GM21447 (cell line): Measurements from ENCODE around the gene FAM184A.
"Not testable (repeated sequence)": the region's sequence is repeated elsewhere in the genome, so short reads cannot be mapped to it uniquely, and the experiment has no call there.

Experiments
- ATAC-seq: cut with Tn5 transposase; IDR thresholded peaks from one replicate; pipeline ENCODE4 v1.9.1; 2021; ENCODE audit not compliant: unreplicated experiment

Gene FAM184A

GRCh38 chr6:119020597-119021561 lies 57.6 kb downstream of the FAM184A start:
- no peak for ATAC-seq

- not testable (repeated sequence) for ATAC-seq
Measured at GRCh38 chr6:119015165-119015564, 63.3 kb downstream of the FAM184A start.

- no peak for ATAC-seq
Measured at GRCh38 chr6:119012521-119012920, 65.9 kb downstream of the FAM184A start.

- ATAC-seq = not testable (repeated sequence)
Measured at GRCh38 chr6:119009266-119009665, 69.2 kb downstream of the FAM184A start.

GRCh38 chr6:119006974-119007373 lies 71.5 kb downstream of the FAM184A start:
- no peak for ATAC-seq

- no peak for ATAC-seq
Measured at GRCh38 chr6:119002069-119002468, 76.4 kb downstream of the FAM184A start.

DNA sequence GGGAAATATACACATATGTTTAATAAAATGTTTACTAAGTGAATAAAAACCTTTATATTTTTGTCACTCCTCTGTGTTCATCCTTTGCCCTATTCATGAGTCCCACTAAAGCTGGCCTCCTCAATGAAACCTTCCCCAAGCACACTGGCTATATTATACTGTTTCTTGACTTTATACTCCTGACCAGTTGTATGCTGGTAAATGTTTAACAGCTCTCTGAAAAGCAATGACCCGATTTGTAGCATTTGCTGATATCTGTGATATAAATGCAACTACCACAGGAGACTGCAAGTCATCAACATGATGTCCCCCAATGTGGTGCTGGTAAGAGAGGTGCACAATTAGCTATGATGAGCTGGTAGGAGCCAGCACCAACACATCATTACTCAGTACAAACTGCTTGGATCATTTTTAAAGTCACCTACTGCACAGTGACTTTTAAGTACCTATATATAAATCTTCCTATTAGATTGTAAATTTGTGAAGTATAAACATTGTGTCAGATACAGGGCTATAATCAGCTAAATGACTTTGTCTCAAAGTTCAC lies 78.9 kb downstream of the FAM184A start:
- no peak for ATAC-seq

DNA sequence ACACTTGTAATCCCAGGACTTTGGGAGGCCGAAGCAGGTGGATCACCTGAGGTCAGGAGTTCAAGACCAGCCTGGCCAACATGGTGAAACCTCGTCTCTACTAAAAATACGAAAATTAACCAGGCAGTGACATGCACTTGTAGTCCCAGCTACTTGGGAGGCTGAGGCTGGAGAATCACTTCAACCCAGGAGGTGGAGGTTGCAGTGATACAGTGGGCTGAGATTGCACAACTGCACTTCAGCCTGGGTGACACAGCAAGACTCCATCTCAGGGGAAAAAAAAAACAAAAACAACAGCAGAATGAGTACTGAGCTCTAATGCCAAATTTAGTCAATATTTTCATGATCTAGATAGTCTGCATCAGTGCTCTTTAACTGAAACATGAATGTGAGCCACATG lies 81.0 kb downstream of the FAM184A start:
- not testable (repeated sequence) for ATAC-seq

DNA sequence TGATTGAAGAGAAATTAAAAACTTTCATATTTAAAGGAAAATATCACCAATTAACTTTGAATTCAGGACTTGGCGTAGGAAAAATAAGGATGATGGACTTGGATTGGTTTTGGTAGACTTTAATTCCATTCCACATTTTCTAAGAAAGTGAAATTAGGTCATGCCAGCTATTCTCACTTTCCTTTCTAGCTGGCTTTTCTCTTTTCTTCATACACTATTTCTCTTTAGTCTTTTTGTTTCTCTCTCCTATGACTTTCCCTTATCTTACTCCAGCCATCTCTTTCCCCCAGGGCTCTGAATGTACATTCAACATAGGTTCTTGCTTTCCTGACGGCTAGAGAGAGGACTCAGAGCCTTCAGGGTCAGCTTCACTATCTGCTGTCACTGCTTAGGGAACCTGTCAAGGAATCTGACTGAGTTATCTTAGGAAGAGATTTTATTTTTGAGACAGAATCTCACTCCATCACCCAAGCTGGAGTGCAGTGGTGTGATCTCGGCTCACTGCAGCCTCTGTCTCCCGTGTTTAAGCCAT lies 82.1 kb downstream of the FAM184A start:
- no peak for ATAC-seq

- no peak for ATAC-seq
Measured at GRCh38 chr6:118993803-118994251, 84.6 kb downstream of the FAM184A start.

- ATAC-seq = no peak
Measured at GRCh38 chr6:118993358-118993757, 85.1 kb downstream of the FAM184A start.

- ATAC-seq = no peak
Measured at GRCh38 chr6:118992186-118992795, 86.2 kb downstream of the FAM184A start.

GRCh38 chr6:118986312-118986711 lies 92.2 kb downstream of the FAM184A start:
- no peak for ATAC-seq

DNA sequence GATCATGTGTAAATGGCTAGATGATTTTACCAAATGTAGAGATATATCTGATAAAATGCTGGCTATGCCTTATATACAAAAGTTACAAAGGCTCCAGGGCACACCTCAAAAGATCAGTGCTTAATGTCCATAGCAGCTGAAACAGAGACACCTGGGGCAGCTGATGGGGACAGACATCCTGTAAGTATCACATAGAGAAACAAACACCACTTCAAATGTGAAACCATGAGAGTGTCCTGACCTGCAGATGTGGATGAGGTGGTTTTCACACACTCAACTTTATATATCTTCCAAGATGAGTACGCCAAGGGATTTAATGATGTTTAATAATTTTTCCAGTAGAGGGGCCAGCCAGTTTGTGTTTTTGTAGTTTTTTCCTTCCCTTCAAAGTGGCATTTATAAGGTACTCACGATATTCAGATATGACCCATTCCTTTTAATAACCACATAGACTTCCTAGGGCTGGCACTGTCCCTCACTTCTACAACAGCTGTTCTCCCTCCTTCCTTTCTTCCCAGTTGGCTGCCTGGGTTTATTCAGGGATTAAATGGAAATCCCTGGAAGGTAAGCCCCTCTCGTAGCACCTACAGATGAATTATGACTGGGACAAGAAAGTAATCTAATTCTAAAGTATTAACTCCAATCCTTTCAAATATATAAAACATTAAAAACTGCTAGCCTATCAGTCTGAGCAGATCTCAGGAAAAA lies 93.2 kb downstream of the FAM184A start:
- no peak for ATAC-seq

DNA sequence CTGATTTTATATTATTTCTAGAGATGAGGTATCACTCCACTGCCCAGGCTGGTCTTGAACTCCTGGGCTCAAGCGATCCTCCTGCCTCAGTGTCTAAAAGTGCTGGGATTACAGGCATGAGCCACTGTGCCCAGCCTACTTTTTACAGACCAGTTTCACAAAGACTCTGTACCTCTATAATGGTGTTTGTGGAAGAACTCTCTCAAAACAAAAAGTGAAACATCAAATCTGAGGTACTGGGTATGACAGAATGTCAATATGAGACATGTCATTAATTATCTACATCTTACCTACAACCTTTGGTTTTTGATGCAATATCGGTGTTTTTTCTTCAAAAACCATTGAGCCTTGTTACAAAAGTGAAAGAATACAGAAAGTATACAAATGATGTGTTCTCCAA lies 94.1 kb downstream of the FAM184A start:
- no peak for ATAC-seq

DNA sequence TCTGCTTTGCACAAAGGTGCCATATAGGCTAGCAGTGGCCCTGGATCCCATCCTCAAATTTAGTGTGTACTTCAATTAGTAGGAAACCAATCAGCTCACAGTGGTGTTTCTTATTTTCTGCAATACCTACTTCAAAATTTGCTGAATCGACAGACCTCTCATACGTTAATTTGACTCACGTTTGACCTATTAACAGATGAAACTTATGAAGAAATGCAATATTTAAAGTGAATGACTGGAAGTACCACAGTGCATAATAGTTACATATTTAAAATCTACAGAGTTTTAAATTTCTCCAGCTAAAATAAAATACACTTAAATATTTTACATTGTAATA lies 95.9 kb downstream of the FAM184A start:
- ATAC-seq = no peak

GRCh38 chr6:118981884-118982574 lies 96.4 kb downstream of the FAM184A start:
- ATAC-seq = no peak

DNA sequence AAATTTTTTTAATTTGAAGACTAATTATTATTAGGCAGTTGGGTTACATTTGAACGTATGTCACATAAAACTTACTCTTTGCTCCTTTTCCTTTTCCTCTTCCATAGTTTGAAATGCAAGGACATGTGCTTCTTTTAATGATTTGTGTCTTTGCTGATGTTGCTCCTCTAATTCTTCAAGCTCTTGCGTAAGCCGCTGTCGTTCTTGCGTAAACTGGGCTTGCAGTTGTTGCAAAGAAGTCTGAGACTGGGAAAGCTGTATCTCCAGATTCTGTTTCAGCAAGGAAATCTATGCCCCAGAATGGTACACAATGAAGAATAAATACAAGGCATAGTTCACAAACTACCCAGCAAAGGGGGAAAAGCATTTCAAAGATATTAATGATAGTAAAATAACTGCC lies 98.4 kb downstream of the FAM184A start:
- ATAC-seq = no peak

GRCh38 chr6:118974790-118975189 lies 103.7 kb downstream of the FAM184A start:
- no peak for ATAC-seq

DNA sequence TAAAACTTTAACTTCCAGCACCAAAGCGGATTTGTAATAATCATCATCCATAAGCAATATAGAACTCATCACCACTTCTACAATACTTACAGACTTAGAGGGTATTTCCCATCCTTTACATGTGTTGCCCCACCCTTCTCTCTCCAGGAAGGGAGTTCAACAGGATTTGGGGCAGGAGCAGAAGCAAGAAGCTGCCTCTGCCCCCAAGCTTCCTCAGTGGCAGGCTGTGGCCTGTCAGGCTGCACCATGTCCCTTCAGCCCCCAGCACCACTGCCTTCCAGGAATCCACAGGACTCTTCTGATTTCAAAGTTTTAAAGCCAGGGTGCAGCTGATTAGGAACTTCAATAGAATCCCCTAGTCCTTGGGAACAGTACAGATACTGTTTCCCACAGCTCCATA lies 106.8 kb downstream of the FAM184A start:
- ATAC-seq = no peak

GRCh38 chr6:118970866-118971265 lies 107.6 kb downstream of the FAM184A start:
- no peak for ATAC-seq
